Gastrocnemius medialis (tissue), 4 donors: Measurements from ENCODE around the gene POU3F1.

Source experiments
- CTCF ChIP-seq, 5 experiments: fragments of 450-650 bp in 3 of 5; fragments of 200-600 bp in 2 of 5; sonication (generic) in 2 of 5; IDR thresholded peaks in 4 of 5; conservative IDR thresholded peaks in 1 of 5; 1 replicate in 4 of 5; 2 replicates in 1 of 5; pipeline ENCODE4 v1.5.1; 2016 to 2019; ENCODE audit warnings: antibody characterized with exemption in 5 of 5, mild to moderate bottlenecking in 3 of 5, moderate library complexity in 3 of 5
- POLR2A ChIP-seq, 2 donors: fragments of 450-650 bp; IDR thresholded peaks; one replicate each; pipeline ENCODE4 v1.6.1; 2017; ENCODE audit warnings: antibody characterized with exemption in 2 of 2, mild to moderate bottlenecking in 2 of 2, moderate library complexity in 2 of 2

GRCh38 chr1:38039331-38040088 lies 7.1 kb downstream of the POU3F1 start:
- TF ChIP-seq CTCF (IDR thresholded peaks at IDR 0.05 in 4 of 5, conservative IDR thresholded peaks at IDR 0.05 in 1 of 5) (no peak), POLR2A (IDR thresholded peaks at IDR 0.05) (no peak)
